Activated CD8-positive, alpha-beta memory T cell treated with anti-CD3 and anti-CD28 coated beads for 1 hour (primary cell): ENCODE data around the gene RPS10.
"Not testable (repeated sequence)": the region's sequence is repeated elsewhere in the genome, so short reads cannot be mapped to it uniquely, and the experiment has no call there.

Experiments used
- DNase-seq, 2 donors: peaks; one replicate each; pipeline ENCODE4 v3.0.0-alpha.2; 2020; ENCODE audit warnings: low read depth in 1 of 2; ENCODE audit errors: extremely low read depth in 1 of 2

The RPS10 gene

DNA sequence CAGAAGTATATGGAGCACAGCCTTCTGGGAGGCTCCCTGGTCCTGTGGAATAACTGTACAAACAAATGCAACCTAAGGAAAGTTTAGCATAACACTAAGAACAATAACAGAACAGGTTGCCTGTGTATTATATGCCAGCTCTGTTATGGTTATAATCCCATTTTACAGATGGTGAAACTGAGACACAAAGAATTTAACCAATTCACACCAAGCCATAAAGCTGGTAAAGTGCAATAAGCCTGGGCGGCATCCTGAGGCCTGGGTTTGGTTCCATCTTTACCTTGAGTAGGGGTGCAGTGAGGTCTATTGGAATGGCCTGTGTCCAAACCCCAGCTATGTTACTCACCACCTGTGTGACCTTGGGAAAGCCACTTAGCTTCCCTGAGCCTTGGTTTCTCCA, 25.3 kb upstream of the RPS10 start:
- DNase-seq, result no peak

DNA sequence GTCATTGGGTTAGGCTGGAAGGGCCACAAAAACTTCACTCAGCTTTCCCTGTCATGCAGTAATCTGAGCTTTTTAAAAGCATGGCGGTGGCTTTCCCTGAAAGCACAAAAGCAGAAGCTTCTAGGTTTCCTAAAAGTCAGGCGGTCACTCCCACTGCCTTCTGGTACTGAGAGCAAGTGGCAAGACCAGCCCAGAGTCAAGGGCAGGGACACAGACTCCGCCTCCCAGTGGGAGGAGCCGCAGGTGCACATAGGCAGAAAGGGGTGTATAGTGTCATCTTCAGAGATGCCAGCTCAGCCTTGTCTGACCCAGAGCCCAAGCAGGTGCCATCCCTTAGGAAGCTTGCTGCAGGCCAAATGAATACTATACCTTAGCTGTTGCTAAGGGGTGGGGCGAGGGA, 22.0 kb upstream of the RPS10 start:
- no peak for DNase-seq

DNA sequence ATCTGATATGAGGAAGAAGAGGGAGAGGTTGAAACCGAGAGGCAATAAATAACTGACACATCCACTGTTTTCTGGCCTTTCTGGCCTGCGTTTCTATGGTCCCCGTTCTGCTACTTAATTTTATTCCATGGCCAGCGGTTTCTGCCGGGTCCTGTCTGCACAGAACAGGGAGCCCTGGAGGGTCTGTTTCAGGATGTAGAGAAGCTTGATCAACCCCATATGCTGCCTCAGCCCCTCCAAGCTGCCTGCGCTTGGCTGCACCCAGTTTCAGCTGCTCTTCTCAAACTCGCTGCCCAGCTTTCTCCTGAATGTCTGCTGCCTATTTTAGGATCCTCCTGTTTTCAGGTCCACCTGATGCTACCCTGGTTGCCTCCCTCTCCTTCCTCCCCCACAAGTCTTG, 21.5 kb upstream of the RPS10 start:
- no peak for DNase-seq

DNA sequence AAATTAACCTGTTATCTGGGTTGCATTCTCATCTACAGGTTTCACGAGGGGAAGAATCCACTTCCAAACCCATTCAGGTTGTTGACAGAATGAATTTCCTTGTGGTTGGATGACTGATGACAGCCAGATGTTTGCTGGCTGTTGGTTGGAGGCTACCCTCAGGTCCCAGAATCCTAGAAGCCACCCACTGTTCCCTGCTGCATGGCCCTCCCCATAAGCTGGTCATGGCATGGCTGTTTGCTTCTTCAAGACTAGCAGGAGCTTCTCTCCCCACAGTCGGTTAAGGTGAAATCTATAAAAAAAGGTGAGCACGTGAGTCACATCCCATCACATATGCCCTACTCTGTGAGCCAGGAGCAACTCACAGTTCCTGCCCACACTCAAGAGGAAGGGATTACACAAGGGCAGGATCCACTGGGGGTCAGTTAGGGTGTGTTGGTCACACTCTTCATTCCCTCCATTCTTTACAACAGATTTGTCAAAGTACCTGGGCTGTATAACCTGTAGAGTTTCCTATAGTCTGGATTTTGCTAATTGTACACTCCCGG, 19.5 kb upstream of the RPS10 start:
- no peak for DNase-seq

DNA sequence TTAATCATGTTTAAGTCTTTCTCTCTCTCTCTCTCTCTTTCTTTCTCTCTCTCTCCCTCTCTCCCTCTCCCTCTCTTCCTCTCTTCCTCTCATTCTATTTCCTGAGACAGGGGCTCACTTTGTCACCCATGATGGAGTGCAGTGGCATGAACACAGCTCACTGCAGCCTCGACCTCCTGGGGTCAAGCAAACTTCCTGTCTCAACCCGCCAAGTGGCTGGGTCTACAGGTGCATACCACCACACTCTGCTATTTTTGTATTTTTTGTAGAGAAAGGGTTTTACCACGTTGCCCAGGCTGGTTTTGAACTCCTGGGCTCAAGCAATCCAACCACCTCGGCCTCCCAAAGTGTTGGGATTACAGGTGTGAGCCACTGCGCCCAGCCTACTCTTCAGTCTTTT, 15.7 kb upstream of the RPS10 start:
- DNase-seq, result no peak

DNA sequence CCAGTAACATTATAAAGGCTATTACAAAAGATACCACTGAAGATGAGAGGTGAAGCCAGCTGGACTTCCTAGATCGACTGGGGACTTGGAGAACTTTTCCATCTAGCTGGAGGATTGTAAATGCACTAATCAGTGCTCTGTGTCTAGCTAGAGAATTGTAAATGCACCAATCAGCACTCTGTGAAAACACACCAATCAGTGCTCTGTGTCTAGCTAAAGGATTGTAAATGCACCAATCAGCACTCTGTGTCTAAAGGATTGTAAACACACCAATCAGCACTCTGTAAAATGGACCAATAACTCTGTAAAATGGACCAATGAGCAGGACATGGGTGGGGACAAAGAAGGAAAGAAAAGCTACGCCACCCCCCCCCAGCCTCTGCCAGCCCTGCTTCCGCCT, 13.6 kb upstream of the RPS10 start:
- no peak for DNase-seq

DNA sequence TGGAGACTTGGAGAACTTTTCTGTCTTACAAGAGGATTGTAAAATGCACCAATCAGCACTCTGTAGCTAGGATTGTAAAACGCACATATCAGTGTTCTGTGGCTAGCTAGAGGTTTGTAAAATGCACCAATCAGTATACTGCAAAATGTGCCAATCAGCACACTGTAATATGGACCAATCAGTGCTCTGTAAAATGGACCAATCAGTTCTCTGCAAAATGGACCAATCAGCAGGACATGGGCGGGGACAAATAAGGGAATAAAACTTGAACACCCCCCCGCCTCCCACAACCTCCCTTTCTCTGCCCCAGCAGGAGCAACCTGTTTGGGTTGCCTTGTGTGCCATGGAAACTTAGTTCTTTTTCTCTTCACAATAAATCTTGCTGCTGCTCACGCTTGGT, 12.8 kb upstream of the RPS10 start:
- DNase-seq, result no peak

DNA sequence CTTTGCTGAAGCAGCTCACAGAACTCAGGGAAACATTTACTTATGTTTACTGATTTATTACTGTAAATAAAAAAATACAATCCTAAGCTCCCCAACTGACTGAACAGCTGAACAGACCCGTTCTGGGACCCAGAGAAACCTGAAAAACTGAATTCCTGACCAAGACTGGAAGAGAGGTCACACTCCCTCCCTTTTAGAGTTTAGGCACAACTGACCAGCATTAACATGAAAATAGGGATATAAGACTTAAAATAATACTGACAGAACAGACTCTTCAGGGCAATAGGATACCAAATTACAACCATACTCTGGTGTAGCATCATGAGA, 11.7 kb upstream of the RPS10 start:
- DNase-seq, result no peak

DNA sequence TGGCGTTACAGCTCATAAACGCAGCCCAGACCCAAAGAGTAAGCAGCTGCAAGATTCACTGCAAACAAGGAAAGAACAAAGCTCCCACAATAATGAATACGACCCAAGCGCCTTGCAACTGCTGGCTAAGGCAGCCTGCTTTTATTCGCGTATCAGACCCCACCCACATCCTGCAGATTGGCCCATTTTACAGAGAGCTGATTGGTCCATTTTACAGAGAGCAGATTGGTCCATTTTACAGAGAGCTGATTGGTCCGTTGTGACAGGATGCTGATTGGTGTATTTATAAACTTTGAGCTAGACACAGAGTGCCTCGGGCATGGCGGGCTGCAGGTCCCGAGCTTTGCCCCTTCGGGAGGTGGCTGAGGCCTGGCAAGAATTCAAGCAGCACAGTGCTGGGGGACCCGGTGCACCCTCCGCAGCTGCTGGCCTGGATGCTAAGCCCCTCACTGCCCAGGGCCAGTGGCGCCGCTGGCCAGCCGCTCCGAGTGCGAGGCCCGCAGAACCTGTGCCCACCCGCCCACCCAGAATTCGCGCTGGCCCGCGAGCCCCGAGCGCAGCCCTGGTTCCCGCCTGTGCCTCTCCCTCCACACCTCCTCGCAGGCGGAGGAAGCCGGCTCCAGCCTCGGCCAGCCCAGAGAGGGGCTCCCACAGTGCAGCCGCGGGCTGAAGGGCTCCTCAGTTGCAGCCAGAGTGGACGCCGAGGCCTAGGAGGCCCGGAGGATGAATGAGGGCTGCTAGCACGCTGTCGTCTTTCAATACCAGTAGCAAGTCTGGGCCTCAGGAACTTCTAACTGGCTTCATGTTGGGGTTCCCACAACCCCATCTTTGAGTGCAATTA, 11.2 kb upstream of the RPS10 start:
- no peak for DNase-seq

DNA sequence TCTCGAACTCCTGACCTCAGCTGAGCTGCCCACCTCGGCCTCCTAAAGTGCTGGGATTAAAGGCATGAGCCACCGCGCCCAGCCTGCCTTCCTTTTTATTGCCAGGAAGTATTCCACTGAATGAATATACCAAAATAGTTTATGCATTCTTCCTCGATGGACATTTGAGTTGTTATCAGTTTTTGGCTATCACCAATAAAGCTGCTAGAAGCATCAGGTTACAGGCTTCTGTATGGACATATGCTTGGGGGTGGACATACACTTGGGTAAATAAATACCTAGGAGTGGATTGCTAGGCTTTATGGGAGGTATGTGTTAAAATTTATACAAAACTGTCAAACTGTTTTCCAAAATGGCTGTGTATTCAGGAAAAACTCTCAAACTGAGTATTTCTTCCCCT, 10.0 kb upstream of the RPS10 start:
- no peak for DNase-seq

DNA sequence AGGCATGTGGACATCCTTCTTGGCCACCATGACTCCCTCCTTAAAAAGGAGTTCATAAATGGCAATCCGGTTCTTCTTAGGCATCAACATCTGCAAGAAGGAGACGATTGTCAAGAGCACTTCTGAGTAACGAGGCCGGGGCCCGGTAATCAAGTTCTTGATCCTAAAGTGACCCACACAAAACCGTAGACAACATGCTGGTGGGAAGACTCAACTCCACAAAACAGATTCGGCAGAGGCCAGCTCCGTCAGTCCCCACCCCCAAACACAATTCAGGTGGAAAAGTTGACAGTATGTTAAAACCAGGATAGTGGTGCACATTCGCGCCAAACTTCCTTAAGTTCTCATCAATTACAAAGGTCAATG, 754 bp downstream of the RPS10 start:
- no peak for DNase-seq

DNA sequence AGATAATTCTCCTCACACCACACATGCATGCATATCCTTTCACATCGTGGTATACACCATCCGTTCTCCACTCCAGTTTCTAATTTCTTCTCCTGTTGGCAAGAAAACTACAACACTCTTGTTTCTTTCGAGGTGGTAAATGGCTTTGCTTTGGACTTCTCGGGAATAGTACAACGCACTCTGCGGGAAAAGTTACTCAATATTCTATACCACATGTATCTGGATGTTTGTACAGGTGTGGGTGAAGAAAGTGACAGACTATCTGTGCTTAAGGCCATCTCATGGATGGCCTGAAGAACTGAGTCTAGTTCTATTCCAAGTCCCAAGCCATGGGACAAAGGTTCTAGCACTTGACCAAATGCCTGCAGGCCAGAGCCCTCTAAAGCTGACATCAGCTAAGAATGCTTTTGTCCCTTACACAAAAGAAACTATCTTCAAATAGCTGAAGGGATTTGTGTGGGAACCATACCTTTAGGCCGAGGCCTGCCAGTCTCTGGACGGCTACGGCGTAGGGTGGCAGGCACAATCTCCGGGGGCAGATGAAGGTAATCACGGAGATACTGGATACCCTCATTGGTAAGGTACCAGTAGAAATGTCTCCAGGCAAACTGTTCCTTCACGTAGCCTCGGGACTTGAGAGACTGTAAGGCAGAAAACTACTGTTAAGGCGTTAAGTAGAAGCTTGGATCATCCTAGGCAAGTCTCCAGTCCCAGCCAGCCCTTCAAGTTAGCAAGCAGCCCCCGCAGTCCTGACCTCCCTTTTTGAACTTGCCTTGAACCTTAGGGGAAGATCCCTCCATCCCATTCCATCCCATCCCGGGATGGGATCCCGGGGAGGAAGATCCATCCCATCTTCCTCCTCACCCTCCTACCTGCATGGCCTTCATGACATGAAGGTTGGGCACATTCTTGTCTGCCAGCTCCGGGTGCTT, 1.4 kb downstream of the RPS10 start:
- DNase-seq, result no peak

DNA sequence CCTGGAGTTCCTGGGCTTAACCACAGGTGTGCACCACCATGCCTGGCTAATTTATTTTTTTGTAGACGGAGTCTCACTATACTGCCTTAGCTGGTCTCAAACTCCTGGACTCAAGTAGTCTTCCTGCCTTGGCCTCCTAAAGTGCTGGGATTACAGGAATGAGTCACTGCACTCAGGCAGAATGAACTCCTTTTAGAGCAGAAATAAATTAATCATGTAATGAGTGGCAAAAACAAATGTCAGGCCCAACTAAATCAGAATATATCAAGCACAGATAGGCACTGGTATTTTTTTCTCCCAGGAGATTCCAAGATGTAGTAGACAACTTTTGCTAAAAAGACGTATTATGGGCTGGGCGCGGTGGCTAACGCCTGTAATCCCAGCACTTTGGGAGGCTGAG, 2.6 kb downstream of the RPS10 start:
- DNase-seq, result no peak

DNA sequence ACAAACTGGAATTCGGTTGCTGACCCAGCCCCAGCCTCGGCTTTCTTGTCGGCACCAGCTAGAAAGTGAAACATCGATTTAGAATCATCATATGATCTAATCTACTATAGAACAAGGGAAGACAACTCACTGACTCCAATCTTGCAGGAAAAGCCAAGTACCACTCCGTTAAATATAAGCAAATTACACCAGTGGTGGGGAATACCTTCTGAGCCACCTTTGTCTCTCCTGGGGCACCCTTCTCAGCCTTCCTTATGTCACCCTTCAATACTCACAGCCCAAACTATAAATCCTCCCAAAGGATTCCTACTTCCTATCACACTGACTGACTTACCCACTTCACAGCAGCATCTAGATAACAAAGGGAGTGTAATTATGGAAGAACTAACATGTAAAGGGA, 7.5 kb downstream of the RPS10 start:
- no peak for DNase-seq

DNA sequence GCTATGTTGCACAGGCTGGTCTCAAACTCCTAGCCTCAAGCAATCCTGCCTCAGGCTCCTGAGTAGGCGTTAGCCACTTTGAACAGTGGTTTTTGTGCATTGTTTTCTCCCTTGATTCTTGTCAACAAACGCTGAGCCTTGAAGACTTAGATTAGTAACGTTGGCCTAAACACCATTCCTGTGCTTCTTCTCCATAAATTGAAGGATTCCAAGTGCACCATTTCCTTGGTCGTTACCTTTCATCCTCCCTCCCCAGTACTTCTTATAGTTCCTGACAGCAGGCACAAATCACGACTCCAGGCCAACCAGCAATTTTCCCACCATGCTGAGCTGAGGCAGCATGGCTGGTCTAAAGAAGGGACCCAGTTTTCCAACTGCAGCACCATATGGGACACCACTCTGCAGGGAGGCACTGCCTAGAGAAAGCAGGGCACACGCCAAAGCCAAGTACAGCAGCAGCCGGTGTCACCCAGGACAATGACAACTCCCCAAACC, 8.9 kb downstream of the RPS10 start:
- DNase-seq, result no peak

DNA sequence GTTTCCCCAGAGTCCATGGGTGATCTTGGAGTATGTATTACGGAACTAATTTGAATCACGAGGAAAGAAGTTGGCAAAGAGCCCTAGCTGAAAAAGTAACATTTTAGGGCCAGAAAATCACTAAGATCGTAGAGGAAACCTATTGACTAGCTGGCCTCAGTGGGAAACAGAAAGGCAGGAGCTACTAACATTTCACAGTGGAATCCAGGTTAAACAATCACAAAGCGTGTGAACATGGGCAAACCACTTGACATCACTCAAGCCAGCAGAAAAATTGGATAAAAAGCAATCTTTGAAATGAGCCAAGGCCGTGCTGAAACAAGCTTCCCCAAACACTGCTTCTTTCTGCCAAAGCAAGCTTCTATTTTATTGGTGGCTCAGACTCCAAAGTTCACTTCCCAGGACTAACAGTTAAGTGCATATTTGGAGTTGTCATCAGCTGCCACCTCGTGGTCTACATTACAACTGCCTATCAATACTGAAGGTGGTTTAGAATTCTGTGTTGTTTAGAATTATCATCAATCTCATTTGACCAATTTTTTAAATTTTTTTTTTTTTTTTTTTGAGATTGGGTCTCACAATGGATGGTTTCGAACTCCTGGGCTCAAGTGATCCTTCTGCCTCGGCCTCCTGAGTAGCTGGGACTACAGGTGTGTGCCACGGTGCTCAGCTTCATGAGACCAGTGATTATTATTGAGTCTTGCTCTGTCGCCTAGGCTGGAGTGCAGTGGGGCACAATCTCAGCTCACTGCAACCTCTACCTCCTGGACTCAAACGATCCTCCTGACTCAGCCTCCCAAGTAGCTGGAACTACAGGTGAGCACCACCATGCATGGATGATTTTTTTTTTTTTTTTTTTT, 10.6 kb downstream of the RPS10 start:
- DNase-seq, result no peak

DNA sequence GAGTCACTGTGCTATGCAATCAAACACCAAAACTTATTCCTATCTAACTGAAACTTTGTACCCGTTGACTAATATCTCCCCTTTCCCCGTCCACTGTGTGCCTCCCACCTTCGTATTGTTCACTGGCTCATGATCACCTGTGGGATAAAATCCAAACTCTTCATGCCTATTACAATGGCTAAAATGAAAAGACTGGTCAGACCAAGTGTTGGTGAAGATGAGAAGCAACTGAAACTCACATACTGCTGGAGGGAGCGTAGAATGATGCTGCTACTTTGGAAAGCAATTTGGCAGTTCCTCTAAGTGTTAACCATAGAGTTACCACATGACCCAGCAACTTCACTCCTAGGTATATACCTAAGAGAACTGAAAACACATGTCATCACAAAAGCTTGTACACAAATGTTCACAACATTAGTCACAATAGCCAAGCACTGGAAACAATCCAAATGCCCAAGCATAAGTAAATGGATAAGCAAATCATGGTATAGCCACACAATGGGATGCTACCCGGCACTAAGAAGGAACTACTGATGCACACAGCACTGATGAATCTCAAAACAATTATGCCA, 13.1 kb downstream of the RPS10 start:
- DNase-seq, result no peak

DNA sequence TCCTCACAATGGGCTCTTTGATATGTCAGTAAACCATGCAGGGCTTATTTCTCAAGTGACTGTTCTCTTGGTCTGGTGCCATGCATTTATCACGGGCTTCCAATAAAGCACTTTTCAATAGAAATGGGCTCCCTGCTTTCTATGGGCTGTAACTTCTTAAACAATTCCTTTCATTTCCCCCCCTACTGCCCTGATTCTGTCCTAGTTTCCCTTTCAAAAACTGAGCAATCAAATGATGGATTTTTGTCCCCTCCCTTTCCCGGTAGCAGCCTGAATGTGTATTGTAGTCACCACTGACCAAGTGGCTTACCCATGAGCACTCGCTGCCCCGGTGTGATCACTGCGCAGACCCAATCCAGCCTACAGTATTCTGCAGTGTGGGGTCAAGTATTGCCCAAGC, 13.9 kb downstream of the RPS10 start:
- no peak for DNase-seq

DNA sequence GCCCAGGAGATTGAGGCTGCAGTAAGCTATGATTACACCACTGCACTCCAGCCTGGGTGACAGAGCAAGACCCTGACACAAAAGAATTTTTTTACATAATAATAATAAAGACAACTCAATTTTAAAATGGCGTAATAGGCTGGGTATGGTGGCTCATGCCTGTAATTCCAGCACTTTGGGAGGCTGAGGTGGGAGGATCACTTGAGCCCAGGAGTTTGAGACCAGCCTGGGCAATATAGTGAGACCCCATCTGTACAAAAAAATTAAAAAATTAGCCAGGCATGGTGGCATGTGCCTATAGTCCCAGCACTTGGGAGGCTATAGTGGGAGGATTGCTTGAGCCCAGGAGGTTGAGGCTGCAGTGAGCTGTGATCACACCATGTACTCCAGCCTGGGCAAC, 18.0 kb downstream of the RPS10 start:
- DNase-seq, result not testable (repeated sequence)

DNA sequence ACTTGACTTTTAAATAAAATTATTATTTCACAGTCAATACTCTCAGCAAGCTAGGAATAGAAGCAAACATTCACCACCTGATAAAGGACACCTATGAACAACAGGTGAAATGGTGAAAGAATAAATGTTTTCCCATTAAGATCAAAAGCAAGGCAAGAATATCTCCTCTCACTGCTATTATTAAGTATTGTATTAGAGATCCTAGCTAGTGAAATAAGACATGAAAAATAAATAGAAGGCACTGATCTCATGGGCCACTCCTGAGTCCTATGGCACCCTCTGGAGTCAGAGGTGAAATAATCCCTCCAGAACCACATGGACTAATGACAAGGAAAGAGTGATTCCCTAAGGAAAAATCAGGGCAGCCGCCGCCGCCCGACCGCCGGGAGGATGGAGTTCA, 29.4 kb downstream of the RPS10 start:
- no peak for DNase-seq

DNA sequence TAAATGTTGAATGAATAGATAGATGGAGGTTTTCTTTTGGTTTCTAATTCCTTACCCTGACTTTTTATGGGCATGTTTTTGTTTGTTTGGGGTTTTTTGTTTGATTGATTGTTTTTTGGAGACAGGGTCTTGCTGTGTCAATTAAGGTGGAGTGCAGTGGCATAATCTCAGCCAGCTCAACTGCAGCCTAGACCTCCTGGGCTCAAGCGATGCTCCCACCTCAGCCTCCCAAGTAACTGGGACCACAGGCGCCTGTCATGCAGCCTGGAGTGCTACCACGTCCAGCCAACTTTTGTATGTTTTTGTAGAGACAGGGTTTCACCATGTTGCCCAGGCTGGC, 31.9 kb downstream of the RPS10 start:
- no peak for DNase-seq
